ENCODE data around the gene VPS8.

The VPS8 gene

GRCh38 chr3:184805351-184806038, 6.5 kb upstream of the VPS8 start:
- no peak overlapping the region for H3K4me2 ChIP-seq (ENCODE audit: low read depth, low read length, poor library complexity, severe bottlenecking)
- H3K36me3 ChIP-seq (ENCODE audit: low read length), result no peaks in the 10 kb centered on the region
- H3K79me2 ChIP-seq (ENCODE audit: insufficient read depth, low read length), result no peaks in the 10 kb centered on the region
- H3F3A ChIP-seq (ENCODE audit: insufficient read depth), result no peaks in the 10 kb centered on the region
- no peaks in the 10 kb centered on the region for H3K9me2 ChIP-seq (replicated peaks; ENCODE audit: insufficient read depth, low read length)
- no peaks in the 10 kb centered on the region for H3K27me3 ChIP-seq (ENCODE audit: low read length)
- no peaks in the 10 kb centered on the region for H4K20me1 ChIP-seq (ENCODE audit: low read depth, low read length)
- H3K9ac ChIP-seq (ENCODE audit: low read length), result no peak overlapping the region
- no peak overlapping the region for H3K27ac ChIP-seq (ENCODE audit: low read depth, low read length)
- H3K4me3 ChIP-seq (ENCODE audit: insufficient read depth, low read length, poor library complexity, severe bottlenecking), result no peak overlapping the region
- H3K9me3 ChIP-seq (ENCODE audit: insufficient read depth, low read length), result no peaks in the 10 kb centered on the region
- no peak overlapping the region for H2AFZ ChIP-seq (ENCODE audit: low read depth, low read length, severe bottlenecking)
- TF ChIP-seq EZH2phosphoT487 (conservative IDR thresholded peaks at IDR 0.05; ENCODE audit: low read length), result no peak
- TF ChIP-seq, protein P1, sequence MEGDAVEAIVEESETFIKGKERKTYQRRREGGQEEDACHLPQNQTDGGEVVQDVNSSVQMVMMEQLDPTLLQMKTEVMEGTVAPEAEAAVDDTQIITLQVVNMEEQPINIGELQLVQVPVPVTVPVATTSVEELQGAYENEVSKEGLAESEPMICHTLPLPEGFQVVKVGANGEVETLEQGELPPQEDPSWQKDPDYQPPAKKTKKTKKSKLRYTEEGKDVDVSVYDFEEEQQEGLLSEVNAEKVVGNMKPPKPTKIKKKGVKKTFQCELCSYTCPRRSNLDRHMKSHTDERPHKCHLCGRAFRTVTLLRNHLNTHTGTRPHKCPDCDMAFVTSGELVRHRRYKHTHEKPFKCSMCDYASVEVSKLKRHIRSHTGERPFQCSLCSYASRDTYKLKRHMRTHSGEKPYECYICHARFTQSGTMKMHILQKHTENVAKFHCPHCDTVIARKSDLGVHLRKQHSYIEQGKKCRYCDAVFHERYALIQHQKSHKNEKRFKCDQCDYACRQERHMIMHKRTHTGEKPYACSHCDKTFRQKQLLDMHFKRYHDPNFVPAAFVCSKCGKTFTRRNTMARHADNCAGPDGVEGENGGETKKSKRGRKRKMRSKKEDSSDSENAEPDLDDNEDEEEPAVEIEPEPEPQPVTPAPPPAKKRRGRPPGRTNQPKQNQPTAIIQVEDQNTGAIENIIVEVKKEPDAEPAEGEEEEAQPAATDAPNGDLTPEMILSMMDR (IDR thresholded peaks at IDR 0.05; ENCODE audit: insufficient read depth, low read length, poor library complexity, severe bottlenecking), result no peak

DNA sequence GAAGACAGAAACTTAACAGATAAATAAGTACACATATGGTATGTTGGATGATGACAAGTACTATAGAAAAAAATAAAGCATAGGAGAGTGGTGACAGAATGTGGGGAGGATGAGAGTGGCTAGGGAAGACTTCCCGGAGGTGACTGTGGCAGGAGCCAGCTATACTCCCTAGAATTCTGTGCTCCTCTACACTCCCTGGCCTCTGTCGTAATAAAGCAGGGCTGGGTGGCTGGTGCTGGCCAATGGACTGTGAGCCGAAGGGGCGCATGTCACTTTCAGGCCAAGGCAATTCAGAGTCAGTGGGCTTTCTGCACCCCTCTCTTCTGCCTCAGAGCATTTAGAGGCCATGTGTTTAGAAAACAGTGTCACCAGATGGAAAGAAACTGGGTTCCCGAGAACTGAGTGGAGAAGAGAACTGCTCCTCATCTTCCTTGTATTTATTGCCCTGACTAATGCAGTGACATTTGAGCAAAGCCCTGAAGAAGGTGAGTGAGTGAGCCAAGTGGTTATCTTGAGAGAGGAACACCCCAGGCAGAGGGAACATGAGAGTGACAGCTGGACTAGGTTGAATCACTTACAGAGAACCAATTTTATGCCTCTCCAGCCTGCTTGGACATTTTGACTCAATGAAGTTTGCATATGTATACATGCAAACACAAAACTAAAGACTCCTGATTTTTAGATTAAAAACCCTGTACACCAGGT, 5.2 kb upstream of the VPS8 start:
- no peak overlapping the region for H3K27ac ChIP-seq (ENCODE audit: low read depth, low read length)
- H3F3A ChIP-seq (ENCODE audit: insufficient read depth), result no peaks in the 10 kb centered on the region
- no peaks in the 10 kb centered on the region for H3K36me3 ChIP-seq (ENCODE audit: low read length)
- no peaks in the 10 kb centered on the region for H3K9me3 ChIP-seq (ENCODE audit: insufficient read depth, low read length)
- H3K9ac ChIP-seq (ENCODE audit: low read length), result no peak overlapping the region
- H4K20me1 ChIP-seq (ENCODE audit: low read depth, low read length), result no peaks in the 10 kb centered on the region
- H3K9me2 ChIP-seq (replicated peaks; ENCODE audit: insufficient read depth, low read length), result no peaks in the 10 kb centered on the region
- no peak overlapping the region for H3K4me2 ChIP-seq (ENCODE audit: low read depth, low read length, poor library complexity, severe bottlenecking)
- no peak for TF ChIP-seq EZH2phosphoT487 (conservative IDR thresholded peaks at IDR 0.05; ENCODE audit: low read length)
- TF ChIP-seq, protein P1 (IDR thresholded peaks at IDR 0.05; ENCODE audit: insufficient read depth, low read length, poor library complexity, severe bottlenecking), result no peak
- no peaks in the 10 kb centered on the region for H3K79me2 ChIP-seq (ENCODE audit: insufficient read depth, low read length)
- H2AFZ ChIP-seq (ENCODE audit: low read depth, low read length, severe bottlenecking), result no peak overlapping the region
- H3K4me3 ChIP-seq (ENCODE audit: insufficient read depth, low read length, poor library complexity, severe bottlenecking), result no peak overlapping the region
- H3K27me3 ChIP-seq (ENCODE audit: low read length), result no peaks in the 10 kb centered on the region

DNA sequence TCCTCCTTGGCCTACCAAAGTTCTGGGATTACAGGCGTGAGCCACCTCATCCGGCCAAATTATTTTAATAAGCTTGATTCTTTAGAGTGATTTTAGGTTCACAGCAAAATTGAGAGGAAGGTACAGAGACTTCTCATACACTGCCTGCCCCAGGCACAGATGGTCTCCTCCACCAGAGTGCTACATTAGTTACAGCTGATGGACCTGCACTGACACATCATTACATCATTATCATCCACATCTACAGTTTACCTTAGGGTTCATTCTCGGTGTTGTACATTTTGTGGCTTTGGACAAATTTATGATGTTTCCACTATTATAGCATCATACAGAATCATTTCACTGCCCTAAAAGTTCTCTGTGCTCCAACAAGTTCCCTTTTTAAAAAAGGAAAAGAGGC, 4.4 kb upstream of the VPS8 start:
- Histone ChIP-seq H2AFZ (ENCODE audit: low read depth, low read length, severe bottlenecking) (no peak overlapping the region), H3K9me2 (replicated peaks; ENCODE audit: insufficient read depth, low read length) (no peaks in the 10 kb centered on the region), H3K9ac (ENCODE audit: low read length) (no peak overlapping the region), H3K4me3 (ENCODE audit: insufficient read depth, low read length, poor library complexity, severe bottlenecking) (no peak overlapping the region), H3F3A (ENCODE audit: insufficient read depth) (no peaks in the 10 kb centered on the region), H3K79me2 (ENCODE audit: insufficient read depth, low read length) (no peaks in the 10 kb centered on the region; the same call in 1 of the 2 replicates), H4K20me1 (ENCODE audit: low read depth, low read length) (no peaks in the 10 kb centered on the region), H3K27me3 (ENCODE audit: low read length) (no peaks in the 10 kb centered on the region), H3K9me3 (ENCODE audit: insufficient read depth, low read length) (no peaks in the 10 kb centered on the region), H3K4me2 (ENCODE audit: low read depth, low read length, poor library complexity, severe bottlenecking) (no peak overlapping the region), H3K27ac (ENCODE audit: low read depth, low read length) (no peak overlapping the region), H3K36me3 (ENCODE audit: low read length) (no peaks in the 10 kb centered on the region)
- TF ChIP-seq, protein P1 (IDR thresholded peaks at IDR 0.05; ENCODE audit: insufficient read depth, low read length, poor library complexity, severe bottlenecking), result no peak
- no peak for TF ChIP-seq EZH2phosphoT487 (conservative IDR thresholded peaks at IDR 0.05; ENCODE audit: low read length)

All from SU-DHL-6 (cell line).